Activated CD4-positive, alpha-beta memory T cell treated with anti-CD3 and anti-CD28 coated beads, Interleukin-2, amount 10 ng/mL, durations not matched to agents 7 days and 5 days (primary cell): ENCODE results near the gene LCOR. TPM values are rescaled to one million over a fixed set of nuclear protein-coding genes. Genes with fewer than 3 reads are reported as not detected.

Source experiments
- CTCF ChIA-PET: fragments of 350-600 bp; sonication (Branson Sonifier 250); formaldehyde crosslinking; loops from one replicate; lab custom pipeline; 2021; ENCODE audit warnings: antibody characterized with exemption, inconsistent platforms; lab: Charles Lee
- POLR2A ChIA-PET: fragments of 350-600 bp; sonication (Branson Sonifier 250); formaldehyde crosslinking; loops from one replicate; lab custom pipeline; 2021; ENCODE audit warnings: antibody characterized with exemption; lab: Charles Lee
- DNase-seq: peaks from one replicate; pipeline ENCODE4 v3.0.0-alpha.2; 2020
- H3K27ac Mint-ChIP-seq: one replicate; pipeline ENCODE4 v1.8.0; 2021; ENCODE audit warnings: mild to moderate bottlenecking, mixed read lengths
- H3K27me3 Mint-ChIP-seq: one replicate; pipeline ENCODE4 v1.8.0; 2021; ENCODE audit warnings: mixed read lengths
- H3K36me3 Mint-ChIP-seq: one replicate; pipeline ENCODE4 v1.8.0; 2021; ENCODE audit warnings: low read depth, mixed read lengths
- H3K4me1 Mint-ChIP-seq: one replicate; pipeline ENCODE4 v1.8.0; 2021; ENCODE audit warnings: mixed read lengths
- H3K4me3 Mint-ChIP-seq: one replicate; pipeline ENCODE4 v1.8.0; 2021; ENCODE audit warnings: mild to moderate bottlenecking, mixed read lengths
- H3K9me3 Mint-ChIP-seq: one replicate; pipeline ENCODE4 v1.8.0; 2021; ENCODE audit warnings: mixed read lengths
- total RNA-seq, 2 experiments: library from RNA; stranded (reverse); gene quantifications; one replicate each; pipeline ENCODE4 v1.2.3, GENCODE V29; 2021

Gene LCOR
- total RNA-seq, 2 experiments from 2014 or later, result 25.2 to 25.7 TPM

DNA sequence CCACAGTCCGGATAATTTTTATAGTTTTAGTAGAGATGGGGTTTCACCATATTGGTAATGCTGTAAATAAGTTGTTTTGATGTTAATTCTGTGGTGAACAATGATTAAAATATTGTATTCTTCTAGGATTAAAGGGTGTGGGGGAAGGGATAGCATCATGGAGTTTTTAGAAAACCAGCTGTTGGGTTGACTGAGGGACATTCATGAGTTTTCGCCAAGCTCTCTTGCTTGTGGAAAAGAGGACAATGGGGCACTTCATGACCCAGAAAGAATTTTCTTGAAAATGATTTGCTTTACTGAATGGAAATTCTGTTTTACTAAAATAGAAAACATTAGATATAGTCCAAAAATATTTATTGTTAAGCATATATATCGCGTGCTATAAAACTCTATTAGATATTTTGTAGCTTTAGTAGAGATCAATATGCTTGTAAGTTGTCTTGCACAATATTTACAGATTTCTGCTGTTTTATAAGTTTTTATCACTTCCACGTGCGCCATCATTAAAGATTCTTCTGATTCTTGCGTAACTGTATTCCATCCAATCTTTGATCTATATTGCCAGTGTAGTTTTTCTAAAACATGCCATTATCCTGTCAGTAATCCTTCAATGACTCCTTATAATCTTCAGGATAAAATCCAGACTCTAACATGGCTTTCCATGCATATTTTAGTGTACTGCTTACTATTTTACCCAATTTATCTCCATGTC lies 41.8 kb downstream of the LCOR start:
- Mint-ChIP-seq H3K27me3 (no peaks in the 10 kb centered on the region), H3K9me3 (no peaks in the 10 kb centered on the region), H3K4me1 (peaks cover 9% of the 10 kb centered on the region), H3K27ac (no peak overlapping the region), H3K36me3 (peaks cover 7% of the 10 kb centered on the region), H3K4me3 (no peak overlapping the region)
- ChIA-PET POLR2A (no interaction called here), CTCF (no interaction called here)
- DNase-seq, result no peak

DNA sequence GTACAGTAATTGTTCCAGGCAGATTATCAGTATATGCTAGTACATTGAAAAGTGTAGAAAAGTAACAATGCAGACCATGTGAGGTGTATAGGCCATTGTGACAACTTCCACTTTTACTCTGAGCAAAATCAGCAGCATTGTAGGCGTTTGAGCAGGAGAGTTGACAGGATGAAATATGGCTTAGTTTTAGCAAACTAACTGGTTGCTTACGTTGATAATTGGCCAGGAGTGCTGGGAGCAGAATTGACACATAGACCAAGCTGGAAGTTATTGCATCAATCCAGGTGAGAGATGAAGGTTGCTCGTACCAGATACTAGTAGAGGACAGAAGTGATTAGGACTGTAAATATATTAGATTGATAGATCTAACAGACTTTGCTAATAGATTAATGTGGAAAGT lies 46.0 kb downstream of the LCOR start:
- no peaks in the 10 kb centered on the region for H3K27me3 Mint-ChIP-seq
- H3K27ac Mint-ChIP-seq, result no peak overlapping the region
- H3K36me3 Mint-ChIP-seq, result peaks cover 13% of the 10 kb centered on the region
- CTCF ChIA-PET, result no interaction called here
- H3K4me1 Mint-ChIP-seq, result peaks cover 3% of the 10 kb centered on the region
- POLR2A ChIA-PET, result no interaction called here
- no peak for DNase-seq
- no peaks in the 10 kb centered on the region for H3K9me3 Mint-ChIP-seq
- no peak overlapping the region for H3K4me3 Mint-ChIP-seq

DNA sequence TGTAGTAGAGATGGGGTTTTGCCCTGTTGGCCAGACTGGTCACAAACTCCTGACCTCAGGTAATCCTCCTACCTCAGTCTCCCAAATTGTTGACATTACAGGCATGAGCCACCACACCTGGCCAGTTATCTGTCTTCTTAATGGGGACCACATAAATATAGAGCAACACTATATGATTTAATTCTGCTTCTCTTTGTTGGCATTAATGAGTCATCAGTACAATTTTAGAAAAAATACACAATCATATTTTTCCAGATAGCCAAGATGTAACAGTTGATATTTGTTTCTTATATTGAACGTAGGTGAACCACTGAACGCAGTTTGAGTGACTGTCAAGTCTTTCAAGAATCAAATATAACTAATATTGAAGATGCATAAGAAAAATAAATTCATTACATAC lies 48.5 kb downstream of the LCOR start:
- no peak for DNase-seq
- ChIA-PET POLR2A (no interaction called here), CTCF (no interaction called here)
- Mint-ChIP-seq H3K36me3 (peaks cover 11% of the 10 kb centered on the region), H3K4me3 (no peak overlapping the region), H3K27me3 (no peaks in the 10 kb centered on the region), H3K4me1 (no peaks in the 10 kb centered on the region), H3K27ac (no peak overlapping the region), H3K9me3 (no peaks in the 10 kb centered on the region)

DNA sequence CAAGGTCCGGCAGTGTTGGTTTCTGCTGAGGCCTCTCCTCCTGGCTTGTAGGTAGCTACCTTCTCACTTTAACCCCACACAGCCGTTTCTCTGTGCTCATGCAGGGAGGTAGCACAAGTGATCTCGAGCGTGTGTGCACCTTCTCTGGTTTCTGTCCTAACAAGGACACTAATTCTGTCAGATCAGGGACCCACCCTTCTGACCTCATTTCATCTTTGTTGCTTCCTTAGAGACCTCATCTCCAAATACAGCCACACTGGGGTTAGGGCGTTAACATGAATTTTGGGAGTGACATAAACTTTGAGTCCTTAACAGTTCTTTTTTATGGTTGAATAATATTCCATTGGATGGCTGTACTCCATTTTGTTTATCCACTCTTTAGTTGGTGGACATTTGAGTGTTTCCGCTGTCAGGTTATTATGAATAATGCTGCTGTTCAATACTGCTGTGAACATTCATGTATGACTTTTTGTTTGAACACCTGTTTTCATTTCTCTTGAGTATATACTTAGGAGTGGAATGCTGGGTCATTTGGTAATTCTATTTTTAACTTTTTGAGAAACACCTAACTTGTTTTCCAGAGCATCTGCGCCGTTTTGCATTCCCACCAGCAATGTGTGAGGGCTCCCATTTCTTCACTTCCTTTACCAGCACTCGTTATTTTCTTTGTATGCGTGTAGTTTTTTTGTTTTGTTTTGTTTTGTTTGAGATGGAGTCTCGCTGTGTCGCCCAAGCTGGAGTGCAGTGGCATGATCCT lies 57.5 kb downstream of the LCOR start:
- Mint-ChIP-seq H3K27ac (no peak overlapping the region), H3K27me3 (no peaks in the 10 kb centered on the region), H3K4me1 (peaks cover 17% of the 10 kb centered on the region), H3K9me3 (peaks cover 10% of the 10 kb centered on the region), H3K36me3 (peaks cover 52% of the 10 kb centered on the region), H3K4me3 (no peak overlapping the region)
- ChIA-PET POLR2A (no interaction called here), CTCF (no interaction called here)
- DNase-seq, result no peak

DNA sequence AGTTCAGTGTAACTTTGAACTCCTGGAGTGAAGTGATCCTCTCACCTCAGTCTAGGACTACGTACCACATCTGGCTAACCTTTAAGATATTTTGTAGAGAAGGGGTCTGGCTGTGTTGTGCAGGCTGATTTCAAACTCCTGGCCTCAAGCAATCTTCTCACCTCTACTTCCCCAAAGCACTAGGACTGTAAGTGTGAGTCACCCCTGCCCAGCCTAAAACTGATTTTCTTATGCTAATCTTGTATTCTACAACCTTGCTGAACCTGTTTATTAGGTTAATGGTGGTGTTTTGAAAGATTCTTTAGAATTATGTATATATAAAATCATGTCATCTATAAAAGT lies 58.0 kb downstream of the LCOR start:
- Mint-ChIP-seq H3K4me3 (no peak overlapping the region), H3K27me3 (no peaks in the 10 kb centered on the region), H3K27ac (no peak overlapping the region), H3K9me3 (peaks cover 10% of the 10 kb centered on the region), H3K4me1 (peaks cover 19% of the 10 kb centered on the region), H3K36me3 (peaks cover 55% of the 10 kb centered on the region)
- DNase-seq, result no peak
- ChIA-PET POLR2A (no interaction called here), CTCF (no interaction called here)

DNA sequence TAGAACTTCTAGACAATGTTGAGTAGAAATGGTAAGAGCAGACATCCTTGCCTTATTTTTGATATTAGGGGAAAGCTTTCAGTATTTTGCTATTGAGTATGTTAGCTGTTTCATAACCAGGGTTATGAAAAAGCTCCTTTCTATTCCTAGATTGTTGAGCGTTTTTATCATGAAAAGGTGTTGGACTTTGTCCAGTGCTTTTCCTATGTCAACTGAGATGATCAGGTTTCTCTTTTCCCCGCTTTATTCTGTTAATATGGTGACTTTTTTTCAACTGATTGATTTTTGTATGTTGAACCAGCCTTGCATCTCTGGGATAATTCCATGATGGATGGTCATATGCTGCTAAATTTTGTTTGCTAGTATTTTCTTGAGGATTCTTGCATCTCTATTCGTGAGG lies 58.5 kb downstream of the LCOR start:
- CTCF ChIA-PET, result no interaction called here
- no peaks in the 10 kb centered on the region for H3K27me3 Mint-ChIP-seq
- H3K9me3 Mint-ChIP-seq, result peaks cover 10% of the 10 kb centered on the region
- peaks cover 57% of the 10 kb centered on the region for H3K36me3 Mint-ChIP-seq
- peaks cover 19% of the 10 kb centered on the region for H3K4me1 Mint-ChIP-seq
- POLR2A ChIA-PET, result no interaction called here
- DNase-seq, result no peak
- no peak overlapping the region for H3K27ac Mint-ChIP-seq
- no peak overlapping the region for H3K4me3 Mint-ChIP-seq

DNA sequence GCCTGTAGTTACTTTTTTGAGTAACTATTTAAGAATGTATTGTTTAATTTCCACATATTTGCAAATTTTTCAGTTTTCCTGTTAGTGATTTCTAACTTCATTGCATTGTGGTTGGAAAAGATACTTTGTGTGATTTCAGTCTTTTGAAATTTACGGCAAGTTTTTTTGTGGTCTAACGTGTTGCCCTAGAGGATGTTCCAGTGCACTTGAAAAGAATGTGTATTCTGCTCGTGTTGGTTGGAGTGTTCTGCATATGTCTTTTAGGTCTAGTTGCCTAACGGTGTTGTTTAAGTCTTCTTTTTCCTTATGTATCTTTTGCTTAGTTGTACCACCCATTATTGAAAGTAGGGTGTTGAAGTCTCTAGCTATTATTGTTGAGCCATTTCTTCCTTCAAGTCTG lies 59.7 kb downstream of the LCOR start:
- Mint-ChIP-seq H3K9me3 (peaks cover 10% of the 10 kb centered on the region), H3K27me3 (no peaks in the 10 kb centered on the region), H3K4me1 (peaks cover 24% of the 10 kb centered on the region), H3K27ac (no peak overlapping the region), H3K4me3 (no peak overlapping the region), H3K36me3 (peaks cover 53% of the 10 kb centered on the region)
- DNase-seq, result no peak
- CTCF ChIA-PET, result no interaction called here
- POLR2A ChIA-PET, result no interaction called here

DNA sequence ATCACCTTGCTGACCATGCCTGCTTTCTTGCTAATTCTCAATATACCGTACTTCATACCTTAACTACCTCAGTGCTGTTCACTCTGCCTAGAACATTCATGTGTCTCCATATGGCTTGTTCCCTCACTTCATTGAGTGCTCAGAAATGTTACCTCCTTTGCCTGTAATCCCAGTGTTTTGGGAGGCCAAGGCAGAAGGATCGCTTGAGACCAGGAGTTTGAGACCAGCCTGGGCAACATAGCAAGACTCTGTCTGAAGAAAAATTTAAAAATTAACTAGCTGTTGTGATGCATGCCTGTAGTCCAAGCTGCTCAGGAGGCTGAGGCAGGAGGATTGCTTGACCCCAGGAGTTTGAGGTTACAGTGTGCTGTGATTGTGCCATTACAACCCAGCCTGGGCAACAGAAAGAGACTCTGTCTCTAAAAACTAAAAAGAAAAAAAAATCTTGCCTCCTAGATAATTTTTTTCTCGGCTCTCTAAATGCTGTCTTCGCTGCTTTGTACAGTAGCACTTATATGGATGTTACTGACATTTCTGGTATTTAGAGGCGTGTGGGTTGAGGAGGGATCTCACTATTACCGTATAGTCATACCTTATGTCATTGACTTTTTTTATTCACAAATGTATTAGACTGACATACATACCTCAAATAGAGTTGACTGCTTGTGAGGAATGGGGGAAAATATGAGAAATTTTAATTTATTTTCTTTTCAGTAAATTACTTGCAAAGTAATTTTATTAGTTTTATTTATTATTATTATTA lies 63.7 kb downstream of the LCOR start:
- POLR2A ChIA-PET, result no interaction called here
- no peak for DNase-seq
- Mint-ChIP-seq H3K9me3 (peaks cover 4% of the 10 kb centered on the region), H3K36me3 (peaks cover 29% of the 10 kb centered on the region), H3K4me3 (no peak overlapping the region), H3K27me3 (no peaks in the 10 kb centered on the region), H3K4me1 (peaks cover 28% of the 10 kb centered on the region), H3K27ac (no peak overlapping the region)
- CTCF ChIA-PET, result no interaction called here

DNA sequence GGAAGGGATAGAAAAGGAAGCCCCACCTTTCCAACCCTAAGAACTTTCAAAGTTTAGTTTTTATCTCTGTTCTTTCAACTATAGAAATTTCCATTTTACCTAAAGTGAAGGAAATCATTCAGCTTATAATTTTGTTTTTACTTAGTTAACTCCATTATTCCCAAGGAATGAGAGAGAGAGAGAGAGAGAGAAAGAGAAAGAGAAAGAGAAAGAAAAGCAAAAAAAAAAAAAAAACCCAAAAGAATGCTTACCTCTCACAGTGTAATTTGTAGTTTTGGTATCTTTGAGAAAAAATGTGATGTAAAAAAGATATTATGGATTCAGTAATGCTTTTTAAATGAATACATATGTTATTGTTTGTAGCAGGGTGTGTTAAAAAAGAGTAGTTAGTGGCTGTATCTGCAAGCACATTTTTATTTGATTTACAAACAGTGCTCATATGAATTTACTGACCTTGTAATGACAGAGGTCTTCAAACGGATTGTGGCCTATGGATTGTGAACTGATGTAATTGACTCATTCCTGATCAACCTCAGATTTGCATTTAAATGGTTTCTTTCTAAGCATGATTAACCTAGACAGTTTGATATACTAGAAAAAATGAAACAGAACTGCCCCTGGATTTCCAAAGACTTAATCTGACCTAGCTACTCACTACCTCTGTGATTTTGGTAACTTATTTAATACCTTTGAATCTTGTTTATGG lies 64.9 kb downstream of the LCOR start:
- Mint-ChIP-seq H3K9me3 (peaks cover 1% of the 10 kb centered on the region), H3K36me3 (peaks cover 20% of the 10 kb centered on the region), H3K4me3 (no peak overlapping the region), H3K27me3 (no peaks in the 10 kb centered on the region), H3K4me1 (peaks cover 23% of the 10 kb centered on the region), H3K27ac (no peak overlapping the region)
- DNase-seq, result no peak
- POLR2A ChIA-PET, result no interaction called here
- CTCF ChIA-PET, result interaction anchor here (0.6 to 0.8 kb wide), 2 partner anchors 12 to 22 kb away, joined by 3 read pairs; no protein-coding TSS in a partner anchor

DNA sequence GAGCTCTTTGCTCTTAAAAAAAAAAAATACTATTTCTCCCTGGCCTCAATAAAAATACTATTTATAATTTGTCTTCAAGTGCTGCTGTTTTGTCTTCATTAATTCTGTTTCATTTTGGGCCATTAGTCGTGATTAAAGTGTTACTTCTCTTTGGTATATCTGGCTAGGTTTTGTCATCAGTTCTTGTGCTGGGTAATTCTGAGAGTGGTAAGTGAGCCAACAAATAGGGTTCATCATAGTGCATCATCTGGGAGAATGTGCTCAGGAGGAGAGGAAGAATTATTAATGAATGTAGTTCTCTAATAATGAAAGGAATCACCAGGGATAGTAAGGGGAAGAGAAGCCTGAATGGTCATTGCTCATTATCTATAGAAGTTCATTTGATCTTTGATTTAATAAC lies 70.0 kb downstream of the LCOR start:
- H3K36me3 Mint-ChIP-seq, result peaks cover 2% of the 10 kb centered on the region
- no peaks in the 10 kb centered on the region for H3K9me3 Mint-ChIP-seq
- DNase-seq, result no peak
- no peak overlapping the region for H3K27ac Mint-ChIP-seq
- ChIA-PET CTCF (no interaction called here), POLR2A (no interaction called here)
- no peak overlapping the region for H3K4me3 Mint-ChIP-seq
- peaks cover 13% of the 10 kb centered on the region for H3K4me1 Mint-ChIP-seq
- H3K27me3 Mint-ChIP-seq, result no peaks in the 10 kb centered on the region

DNA sequence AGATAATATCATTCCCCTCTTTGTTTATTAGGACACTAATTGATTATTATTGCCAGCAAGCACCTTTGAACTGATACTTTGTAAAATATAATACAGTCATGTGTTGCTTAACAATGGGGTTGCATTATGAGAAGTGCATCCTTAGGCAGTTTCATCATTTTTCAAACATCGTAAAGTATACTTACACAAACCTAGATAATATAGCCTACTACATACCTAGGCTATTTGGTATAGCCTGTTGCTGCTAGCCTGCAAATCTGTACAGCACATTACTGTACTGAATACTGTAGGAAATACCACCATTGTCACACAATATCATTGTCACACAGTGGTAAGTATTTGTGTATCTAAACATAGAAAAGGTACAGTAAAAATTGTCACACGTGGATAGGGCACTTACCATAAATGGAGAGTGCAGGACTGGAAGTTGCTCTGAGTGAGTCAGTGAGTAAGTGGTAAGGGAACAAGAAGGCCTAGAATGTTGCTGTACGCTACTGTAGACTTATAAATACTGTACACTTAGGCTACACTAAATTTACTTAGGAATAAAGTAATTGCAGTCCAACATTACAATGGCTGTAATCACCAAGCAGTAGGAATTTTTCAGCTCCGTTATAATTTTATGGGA lies 70.7 kb downstream of the LCOR start:
- ChIA-PET POLR2A (no interaction called here), CTCF (no interaction called here)
- no peak overlapping the region for H3K4me3 Mint-ChIP-seq
- no peaks in the 10 kb centered on the region for H3K9me3 Mint-ChIP-seq
- DNase-seq, result no peak
- H3K27ac Mint-ChIP-seq, result no peak overlapping the region
- H3K4me1 Mint-ChIP-seq, result peaks cover 9% of the 10 kb centered on the region
- H3K27me3 Mint-ChIP-seq, result no peaks in the 10 kb centered on the region
- H3K36me3 Mint-ChIP-seq, result peaks cover 2% of the 10 kb centered on the region

DNA sequence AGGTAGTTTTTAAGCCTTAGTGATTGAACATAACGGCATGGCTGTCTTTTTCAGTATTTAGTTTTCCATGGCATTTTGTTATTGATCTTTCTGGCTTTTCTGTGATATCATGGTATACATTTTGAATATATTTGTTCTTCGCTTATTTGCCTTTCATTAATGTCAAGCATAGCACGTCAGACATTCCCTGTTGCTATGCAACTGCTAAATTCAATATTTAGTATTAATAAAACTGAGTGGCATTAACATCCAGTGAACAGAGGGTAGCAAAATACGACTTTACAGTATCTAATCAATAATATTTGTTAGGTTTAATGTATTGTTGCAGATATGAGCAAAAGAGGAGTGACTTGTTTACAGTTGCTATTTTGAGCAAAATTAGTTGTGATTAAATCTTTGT lies 72.5 kb downstream of the LCOR start:
- Mint-ChIP-seq H3K27me3 (no peaks in the 10 kb centered on the region), H3K4me3 (no peak overlapping the region), H3K36me3 (peaks cover 2% of the 10 kb centered on the region), H3K9me3 (no peaks in the 10 kb centered on the region), H3K4me1 (peaks cover 6% of the 10 kb centered on the region), H3K27ac (no peak overlapping the region)
- POLR2A ChIA-PET, result no interaction called here
- CTCF ChIA-PET, result interaction anchor here (0.8 kb wide), 1 partner anchor 133 kb away, joined by 3 read pairs; no protein-coding TSS in a partner anchor
- no peak for DNase-seq
